ENCODE data around the gene DEPDC1. TPM values are rescaled to one million over a fixed set of nuclear protein-coding genes. Genes with fewer than 3 reads are reported as not detected.

The DEPDC1 gene
- total RNA-seq, 1 experiment from 2014 or later, result 74.0 TPM

- intact Hi-C loops (cut with micrococcal nuclease; ENCODE audit: unreplicated experiment), result no loop called here
- Histone ChIP-seq H2AFZ (no peak overlapping the region), H3F3A (ENCODE audit: insufficient read depth, low read depth) (peaks cover 18% of the 10 kb centered on the region), H3K4me1 (replicated peaks; ENCODE audit: insufficient read depth) (peaks cover 20% of the 10 kb centered on the region), H3K79me2 (ENCODE audit: low read depth) (no peaks in the 10 kb centered on the region), H3K4me3 (no peak overlapping the region), H3K27me3 (ENCODE audit: insufficient read depth, low read depth) (no peaks in the 10 kb centered on the region), H3K9me3 (ENCODE audit: insufficient read depth, low read depth) (no peaks in the 10 kb centered on the region), H3K27ac (no peak overlapping the region), H4K20me1 (ENCODE audit: insufficient read depth) (no peaks in the 10 kb centered on the region), H3K9me2 (ENCODE audit: insufficient read depth) (no peaks in the 10 kb centered on the region), H3K4me2 (no peak overlapping the region), H3K36me3 (ENCODE audit: low read depth) (no peaks in the 10 kb centered on the region)
- POLR2A ChIA-PET (ENCODE audit: unreplicated experiment), result no interaction called here
- no peak for TF ChIP-seq CTCF (conservative IDR thresholded peaks at IDR 0.05)
- TF ChIP-seq EZH2 (IDR thresholded peaks at IDR 0.05; ENCODE audit: low read depth), result no peak
- no TSS peak for BruUV-seq (replicated peaks)
- CTCF ChIA-PET, result no interaction called here
- DNase-seq, result no peak
Measured at GRCh38 chr1:68456202-68456601, 40.7 kb downstream of the DEPDC1 start.

- intact Hi-C loops (cut with micrococcal nuclease; ENCODE audit: unreplicated experiment), result no loop called here
- no peaks in the 10 kb centered on the region for H3K27me3 ChIP-seq (ENCODE audit: insufficient read depth, low read depth)
- no TSS peak for BruUV-seq (replicated peaks)
- H3K4me3 ChIP-seq, result no peak overlapping the region
- H3K4me1 ChIP-seq (replicated peaks; ENCODE audit: insufficient read depth), result peaks cover 20% of the 10 kb centered on the region
- no peak for DNase-seq
- ChIA-PET POLR2A (ENCODE audit: unreplicated experiment) (no interaction called here), CTCF (no interaction called here)
- no peaks in the 10 kb centered on the region for H4K20me1 ChIP-seq (ENCODE audit: insufficient read depth)
- H3K4me2 ChIP-seq, result no peak overlapping the region
- no peaks in the 10 kb centered on the region for H3K79me2 ChIP-seq (ENCODE audit: low read depth)
- H3K9me3 ChIP-seq (ENCODE audit: insufficient read depth, low read depth), result no peaks in the 10 kb centered on the region
- no peak overlapping the region for H3K27ac ChIP-seq
- H3K9me2 ChIP-seq (ENCODE audit: insufficient read depth), result no peaks in the 10 kb centered on the region
- no peak overlapping the region for H2AFZ ChIP-seq
- TF ChIP-seq CTCF (conservative IDR thresholded peaks at IDR 0.05) (no peak), EZH2 (IDR thresholded peaks at IDR 0.05; ENCODE audit: low read depth) (no peak)
- peaks cover 18% of the 10 kb centered on the region for H3F3A ChIP-seq (ENCODE audit: insufficient read depth, low read depth)
- no peaks in the 10 kb centered on the region for H3K36me3 ChIP-seq (ENCODE audit: low read depth)
Measured at GRCh38 chr1:68454534-68454933, 42.3 kb downstream of the DEPDC1 start.

GRCh38 chr1:68453060-68453670, 43.7 kb downstream of the DEPDC1 start:
- CTCF ChIA-PET, result no interaction called here
- peak overlapping the region; percentile 44; the same call in 1 of the 2 replicates for H3K4me3 ChIP-seq
- H4K20me1 ChIP-seq (ENCODE audit: insufficient read depth), result no peaks in the 10 kb centered on the region
- peak; percentile 44 to 86 for DNase-seq
- H3K4me1 ChIP-seq (replicated peaks; ENCODE audit: insufficient read depth), result peaks cover 20% of the 10 kb centered on the region
- peak overlapping the region; percentile 65 for H3K27ac ChIP-seq
- no TSS peak for BruUV-seq (replicated peaks)
- H3K36me3 ChIP-seq (ENCODE audit: low read depth), result no peaks in the 10 kb centered on the region
- POLR2A ChIA-PET (ENCODE audit: unreplicated experiment), result interaction anchor here (0.6 to 0.7 kb wide), 2 partner anchors 9 to 49 kb away, joined by 4 to 5 read pairs; no protein-coding TSS in a partner anchor
- no peaks in the 10 kb centered on the region for H3K27me3 ChIP-seq (ENCODE audit: insufficient read depth, low read depth)
- no peaks in the 10 kb centered on the region for H3K9me2 ChIP-seq (ENCODE audit: insufficient read depth)
- H3K9me3 ChIP-seq (ENCODE audit: insufficient read depth, low read depth), result no peaks in the 10 kb centered on the region
- peak overlapping the region; percentile 86 for H3K4me2 ChIP-seq
- peaks cover 18% of the 10 kb centered on the region for H3F3A ChIP-seq (ENCODE audit: insufficient read depth, low read depth)
- peak overlapping the region; percentile 74 for H2AFZ ChIP-seq
- intact Hi-C loops (cut with micrococcal nuclease; ENCODE audit: unreplicated experiment), result loop anchor here (2.0 kb wide), 1 partner anchor 68 kb away; no protein-coding TSS in a partner anchor
- TF ChIP-seq EZH2 (IDR thresholded peaks at IDR 0.05; ENCODE audit: low read depth) (no peak), CTCF (conservative IDR thresholded peaks at IDR 0.05) (no peak)
- H3K79me2 ChIP-seq (ENCODE audit: low read depth), result no peaks in the 10 kb centered on the region
